GM12873 (cell line): ENCODE data around the gene PPIL1.

ENCODE experiments used
- TF ChIP-seq, protein P1 (sequence below): IDR thresholded peaks from 2 replicates; pipeline ENCODE4 v1.5.1; 2012; ENCODE audit warnings: low read depth, mild to moderate bottlenecking, moderate library complexity, low read length, control low read depth; ENCODE audit not compliant: insufficient read depth; ENCODE audit errors: missing control alignments

PPIL1 gene

DNA sequence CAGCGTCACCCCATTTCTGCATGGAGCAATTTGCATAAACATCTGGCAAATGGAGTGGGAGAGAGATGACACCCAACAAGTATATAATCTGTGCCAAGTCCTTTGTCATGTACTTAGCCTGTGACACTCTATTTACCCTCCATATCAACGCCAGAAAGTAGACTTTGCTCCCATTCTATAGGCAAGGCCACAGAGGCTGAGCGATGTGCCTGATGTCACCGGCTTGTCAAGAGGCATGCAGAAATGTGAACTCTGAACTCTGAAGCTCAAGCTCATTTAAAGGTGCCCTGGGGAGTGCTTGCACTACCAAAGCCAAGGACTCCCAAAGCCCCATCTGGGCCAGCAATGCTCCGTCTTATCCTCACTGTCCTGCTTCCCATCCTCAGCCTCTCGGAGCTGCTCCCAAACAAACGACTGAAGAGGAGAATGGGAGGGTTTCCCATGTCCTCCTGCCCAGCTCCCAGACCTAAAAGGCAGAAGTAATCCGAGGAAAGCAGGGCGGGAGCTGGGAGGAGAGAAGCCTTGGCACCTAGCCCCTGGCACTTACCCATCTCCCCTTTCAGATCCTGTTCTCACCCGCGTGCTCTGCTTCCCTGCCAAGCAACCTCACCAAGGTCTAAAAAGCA lies 44.6 kb downstream of the PPIL1 start:
- TF ChIP-seq, protein P1, sequence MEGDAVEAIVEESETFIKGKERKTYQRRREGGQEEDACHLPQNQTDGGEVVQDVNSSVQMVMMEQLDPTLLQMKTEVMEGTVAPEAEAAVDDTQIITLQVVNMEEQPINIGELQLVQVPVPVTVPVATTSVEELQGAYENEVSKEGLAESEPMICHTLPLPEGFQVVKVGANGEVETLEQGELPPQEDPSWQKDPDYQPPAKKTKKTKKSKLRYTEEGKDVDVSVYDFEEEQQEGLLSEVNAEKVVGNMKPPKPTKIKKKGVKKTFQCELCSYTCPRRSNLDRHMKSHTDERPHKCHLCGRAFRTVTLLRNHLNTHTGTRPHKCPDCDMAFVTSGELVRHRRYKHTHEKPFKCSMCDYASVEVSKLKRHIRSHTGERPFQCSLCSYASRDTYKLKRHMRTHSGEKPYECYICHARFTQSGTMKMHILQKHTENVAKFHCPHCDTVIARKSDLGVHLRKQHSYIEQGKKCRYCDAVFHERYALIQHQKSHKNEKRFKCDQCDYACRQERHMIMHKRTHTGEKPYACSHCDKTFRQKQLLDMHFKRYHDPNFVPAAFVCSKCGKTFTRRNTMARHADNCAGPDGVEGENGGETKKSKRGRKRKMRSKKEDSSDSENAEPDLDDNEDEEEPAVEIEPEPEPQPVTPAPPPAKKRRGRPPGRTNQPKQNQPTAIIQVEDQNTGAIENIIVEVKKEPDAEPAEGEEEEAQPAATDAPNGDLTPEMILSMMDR: no peak

- TF ChIP-seq, protein P1: no peak
These were observed 47.1 kb downstream of the PPIL1 start for GRCh38 chr6:36827261-36828079.

DNA sequence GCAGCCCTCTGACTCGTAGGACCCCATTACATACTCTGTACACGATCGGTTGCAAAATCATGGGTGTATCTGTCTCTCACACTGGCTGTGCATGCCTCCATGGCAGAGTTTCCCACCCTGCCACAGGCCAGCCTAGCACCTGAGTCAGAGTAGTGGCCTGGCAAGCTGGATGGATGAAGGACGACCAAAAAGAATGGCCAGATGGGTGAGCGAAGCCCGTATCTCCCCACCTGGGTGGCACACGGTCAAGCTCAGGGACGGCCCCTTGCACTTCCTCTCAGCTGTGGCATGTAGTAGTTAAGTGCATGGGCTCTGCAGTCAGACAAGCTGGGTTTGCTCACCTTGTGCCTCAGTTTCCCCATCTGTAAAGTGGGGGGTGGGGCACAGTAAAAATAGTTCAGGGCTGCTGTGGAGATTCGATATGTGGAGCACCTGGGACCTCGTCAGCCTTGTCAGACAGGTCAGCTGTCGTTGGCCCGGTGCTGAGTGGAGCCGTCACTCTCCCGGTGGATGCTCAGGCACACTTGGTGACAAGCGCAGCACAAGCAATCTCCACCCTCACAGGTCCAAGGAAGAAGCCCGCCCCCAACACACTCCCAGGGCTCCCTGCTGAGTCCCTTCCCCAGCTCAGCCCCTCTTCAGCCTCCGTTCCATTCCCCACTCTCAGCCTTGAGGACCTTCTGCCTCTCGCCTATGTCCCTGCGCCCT lies 47.9 kb downstream of the PPIL1 start:
- TF ChIP-seq, protein P1: no peak

DNA sequence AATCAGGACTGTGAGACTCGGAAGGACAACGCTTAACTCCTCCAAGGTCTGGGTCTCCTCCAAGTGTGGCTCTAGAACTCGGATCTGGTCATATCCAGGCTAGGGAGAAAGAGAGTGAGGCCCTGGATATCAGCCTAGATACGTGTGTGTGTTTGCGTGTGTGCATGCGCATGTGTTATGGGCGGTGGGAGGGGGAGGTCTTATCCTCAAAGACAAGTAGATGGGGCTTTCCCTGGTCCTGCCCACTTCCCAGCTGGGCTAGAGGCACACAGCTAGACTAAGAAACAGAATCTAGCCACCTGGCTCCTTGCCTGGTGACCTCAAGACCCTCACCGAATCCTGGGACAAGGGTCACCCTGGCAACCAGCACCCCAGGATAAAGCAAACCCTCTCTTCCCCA lies 48.6 kb downstream of the PPIL1 start:
- TF ChIP-seq, protein P1: no peak

DNA sequence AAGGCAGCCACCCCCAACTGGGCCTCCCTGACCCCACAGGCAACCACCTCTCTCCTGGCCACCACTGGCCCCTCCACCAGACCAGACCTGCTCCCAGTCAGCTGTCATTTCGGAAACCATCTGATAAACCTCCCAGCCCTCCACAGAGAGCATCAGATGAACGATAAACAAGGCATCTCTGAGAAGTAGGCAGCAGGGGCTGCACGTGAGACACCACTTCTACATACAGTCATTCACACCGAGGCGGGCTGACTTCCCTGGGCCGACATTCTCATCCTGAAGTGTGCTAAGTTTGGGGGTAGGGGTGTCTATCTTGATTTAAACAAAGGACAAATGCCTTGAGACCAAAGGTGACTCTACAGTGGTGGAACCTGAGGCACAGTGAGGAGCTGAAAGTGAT lies 49.2 kb downstream of the PPIL1 start:
- TF ChIP-seq, protein P1: no peak

DNA sequence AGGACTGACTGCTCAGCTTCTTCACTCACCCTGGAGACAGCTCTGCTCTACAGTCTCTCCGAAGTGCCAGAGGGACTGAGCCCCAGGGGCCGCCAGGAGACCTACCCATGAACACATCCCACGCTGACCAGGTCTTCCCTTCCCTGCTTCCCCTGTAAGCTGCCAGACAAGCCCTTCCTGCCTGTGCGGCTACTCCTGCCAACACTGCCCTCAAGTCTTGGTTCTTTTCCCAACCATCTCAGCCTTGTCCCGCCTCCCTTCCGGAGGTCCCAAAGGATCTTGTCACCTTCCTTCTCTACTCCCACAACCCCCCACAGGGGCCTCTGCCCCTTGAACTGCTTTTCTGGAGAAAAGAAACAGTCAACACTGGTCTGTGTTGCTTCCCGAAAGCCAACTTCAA lies 50.4 kb downstream of the PPIL1 start:
- TF ChIP-seq, protein P1: no peak
